HG03135 (cell line): ENCODE results near the gene DTL.

ENCODE experiments used
- ATAC-seq: cut with Tn5 transposase; IDR thresholded peaks from one replicate; pipeline ENCODE4 v1.9.1; 2021; ENCODE audit warnings: mild to moderate bottlenecking, moderate library complexity; ENCODE audit not compliant: unreplicated experiment

Gene DTL

DNA sequence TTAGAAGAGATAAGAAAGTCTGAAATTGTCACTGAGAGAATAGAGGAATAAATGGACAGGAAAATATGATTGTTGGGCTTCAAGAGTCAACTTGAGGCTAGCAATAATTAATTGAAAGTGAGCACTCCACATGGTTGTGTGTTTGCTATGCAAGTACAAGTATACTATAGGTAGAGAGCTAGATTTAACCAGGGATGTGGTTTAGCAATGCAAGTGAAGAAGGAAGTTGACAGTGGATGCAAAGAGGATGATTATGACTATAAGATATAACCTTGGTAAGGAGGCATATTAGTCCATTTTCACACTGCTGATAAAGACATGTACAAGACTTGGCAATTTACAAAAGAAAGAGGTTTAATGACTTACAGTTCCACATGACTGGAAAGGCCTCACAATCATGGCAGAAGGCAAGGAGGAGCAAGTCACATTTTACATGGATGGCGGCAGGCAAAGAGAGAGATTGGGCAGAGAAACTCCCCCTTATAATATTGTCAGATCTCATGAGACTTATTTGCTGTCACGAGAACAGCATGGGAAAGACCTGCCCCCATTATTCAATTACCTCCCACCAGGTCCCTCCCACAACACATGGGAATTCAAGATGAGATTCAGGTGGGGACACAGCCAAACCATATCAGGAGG, 47.3 kb downstream of the DTL start:
- ATAC-seq = no peak

DNA sequence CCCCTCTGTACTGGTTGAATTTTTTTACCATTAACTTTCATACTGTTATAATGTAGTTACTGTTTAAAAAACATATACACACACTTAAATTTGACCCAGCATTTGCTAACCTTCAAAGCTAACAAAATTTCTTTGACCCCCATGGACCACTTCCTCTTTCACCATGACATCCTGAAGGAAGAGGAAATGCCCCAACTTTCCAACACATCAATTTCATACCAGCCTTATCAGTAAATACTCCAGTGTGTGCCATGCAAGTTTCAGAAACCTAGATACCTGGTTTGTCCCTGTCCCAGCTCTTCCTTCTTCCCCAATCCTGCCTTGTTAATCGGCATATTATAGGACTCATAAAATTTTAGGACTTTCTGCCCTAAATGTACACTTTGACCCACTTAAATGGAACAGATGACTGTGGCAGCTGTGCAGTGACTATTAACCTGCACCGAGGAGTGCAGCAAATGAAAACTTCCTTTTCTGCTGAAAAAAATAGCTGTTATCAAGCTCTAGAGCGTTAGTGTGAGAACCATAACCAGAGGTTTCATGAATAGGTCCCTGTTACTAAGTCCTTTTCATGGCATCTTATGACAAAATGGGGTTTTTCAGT, 54.1 kb downstream of the DTL start:
- ATAC-seq = no peak

DNA sequence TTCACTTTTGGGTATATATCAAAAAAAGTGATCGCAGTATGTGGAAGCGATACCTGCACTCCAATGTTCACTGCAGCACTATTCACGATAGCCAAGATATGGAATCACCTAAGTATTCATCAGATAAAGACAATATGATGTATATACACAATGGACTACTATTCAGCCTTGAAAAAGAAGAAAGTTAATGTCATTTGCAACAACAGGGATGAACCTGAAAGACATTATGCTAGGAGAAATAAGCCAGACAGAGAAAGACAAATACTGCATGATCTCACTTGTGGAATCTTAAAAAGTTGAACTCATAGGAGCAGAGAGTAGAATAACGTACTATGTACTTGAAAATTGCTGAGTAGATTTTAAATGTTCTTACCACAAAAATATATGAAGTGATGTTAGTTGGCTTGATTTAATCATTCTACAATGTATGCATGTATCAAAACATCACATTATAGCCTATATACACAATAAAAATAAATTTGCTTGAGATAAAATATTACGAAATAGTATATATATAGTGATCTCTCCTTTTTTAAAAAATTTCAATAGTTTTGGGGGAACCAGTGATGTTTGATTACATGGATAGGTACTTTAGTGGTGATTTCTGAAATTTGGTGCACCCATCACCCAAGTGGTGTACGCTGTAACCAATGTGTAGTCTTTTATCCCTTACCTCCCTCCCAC, 56.0 kb downstream of the DTL start:
- ATAC-seq = no peak

DNA sequence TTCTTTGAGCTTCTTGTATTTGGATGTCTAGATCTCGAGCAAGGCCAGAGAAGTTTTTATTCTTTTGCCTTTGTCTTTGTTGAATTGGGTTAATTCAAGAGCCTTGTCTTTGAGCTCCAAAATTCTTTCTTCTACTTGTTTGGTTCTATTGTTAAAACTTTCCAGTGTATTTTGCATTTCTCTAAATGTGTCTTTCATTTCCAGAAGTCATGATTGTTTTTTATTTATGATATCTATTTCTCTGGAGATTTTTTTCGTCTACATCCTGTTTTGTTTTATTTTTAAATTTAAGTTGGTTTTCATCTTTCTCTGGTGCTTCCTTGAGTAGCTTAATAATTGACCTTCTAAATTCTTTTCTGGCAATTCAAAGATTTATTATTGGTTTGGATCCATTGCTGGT, 61.8 kb downstream of the DTL start:
- no peak for ATAC-seq

DNA sequence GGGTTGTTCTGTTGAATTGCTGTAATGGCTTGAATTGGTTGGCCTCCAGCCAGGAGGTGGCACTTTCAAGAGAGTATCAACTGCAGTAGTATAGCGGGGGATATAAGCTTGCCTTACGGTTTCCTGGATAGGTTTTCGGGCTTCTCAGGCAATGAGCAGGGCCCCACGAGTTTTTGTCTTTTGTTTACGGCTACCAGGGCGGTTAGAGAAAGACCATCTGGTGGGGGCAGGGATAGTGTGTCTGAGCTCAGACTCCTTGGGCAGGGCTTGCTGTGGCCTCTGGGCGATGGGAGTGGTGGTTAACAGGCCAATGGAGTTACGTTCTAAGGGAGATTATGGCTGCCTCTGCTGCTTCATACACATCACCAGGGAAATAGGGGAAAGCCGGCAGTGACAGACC, 62.8 kb downstream of the DTL start:
- no peak for ATAC-seq

DNA sequence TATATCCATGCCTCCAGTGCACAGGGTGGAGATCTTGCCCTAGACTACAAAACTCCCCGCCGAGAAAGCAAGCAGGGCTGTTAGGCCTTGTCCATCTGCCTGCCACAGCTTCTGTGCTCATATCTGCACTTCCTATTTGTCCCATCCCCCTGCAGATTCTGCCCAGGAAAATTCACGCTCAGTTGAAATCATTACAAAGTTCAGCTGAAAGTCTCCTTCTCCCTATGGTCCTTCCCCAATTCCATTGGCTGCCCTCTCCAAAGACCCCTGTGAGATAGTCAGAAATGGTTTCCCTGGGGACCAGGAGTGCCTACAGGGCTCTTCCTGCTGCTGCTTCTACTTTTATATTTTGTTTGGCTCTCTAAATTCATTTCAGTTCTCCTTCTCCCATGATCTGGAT, 63.2 kb downstream of the DTL start:
- ATAC-seq = no peak

DNA sequence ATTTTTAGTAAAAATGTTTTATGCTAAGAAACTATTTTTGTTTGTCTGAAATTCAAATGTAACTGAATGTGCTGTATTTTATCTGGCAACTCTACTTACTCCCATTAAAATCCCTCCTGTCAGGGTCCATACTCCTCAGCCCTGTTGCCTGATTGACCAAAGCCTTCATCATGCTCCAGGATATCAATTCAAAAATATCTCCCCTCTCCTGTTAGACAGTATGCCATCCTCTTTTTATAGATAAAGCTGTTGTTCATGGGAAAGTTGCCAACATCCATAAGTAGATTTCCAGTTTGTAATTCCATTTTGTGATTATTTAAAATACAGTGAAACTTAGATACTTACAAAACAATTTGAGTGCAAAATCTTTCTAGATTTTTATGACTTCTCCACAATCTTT, 65.7 kb downstream of the DTL start:
- no peak for ATAC-seq

DNA sequence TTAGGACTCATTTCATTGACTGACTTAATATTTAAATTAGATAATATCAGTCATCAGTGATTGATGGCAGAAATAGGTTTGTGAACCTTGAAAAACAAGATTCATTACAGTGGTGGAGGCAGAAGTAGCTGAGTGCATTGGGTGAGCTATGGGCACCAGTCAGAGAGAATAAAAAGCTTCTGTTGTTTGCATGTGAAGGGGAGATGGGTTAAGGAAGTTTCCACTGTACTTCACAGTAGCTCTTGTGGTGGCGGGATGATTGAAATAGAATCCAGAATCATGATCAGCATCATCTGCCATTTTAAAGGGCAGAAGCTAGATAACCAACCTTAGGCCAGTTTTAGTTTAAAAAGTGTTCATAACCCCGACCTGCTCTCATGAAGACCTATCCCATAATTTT, 66.2 kb downstream of the DTL start:
- no peak for ATAC-seq

DNA sequence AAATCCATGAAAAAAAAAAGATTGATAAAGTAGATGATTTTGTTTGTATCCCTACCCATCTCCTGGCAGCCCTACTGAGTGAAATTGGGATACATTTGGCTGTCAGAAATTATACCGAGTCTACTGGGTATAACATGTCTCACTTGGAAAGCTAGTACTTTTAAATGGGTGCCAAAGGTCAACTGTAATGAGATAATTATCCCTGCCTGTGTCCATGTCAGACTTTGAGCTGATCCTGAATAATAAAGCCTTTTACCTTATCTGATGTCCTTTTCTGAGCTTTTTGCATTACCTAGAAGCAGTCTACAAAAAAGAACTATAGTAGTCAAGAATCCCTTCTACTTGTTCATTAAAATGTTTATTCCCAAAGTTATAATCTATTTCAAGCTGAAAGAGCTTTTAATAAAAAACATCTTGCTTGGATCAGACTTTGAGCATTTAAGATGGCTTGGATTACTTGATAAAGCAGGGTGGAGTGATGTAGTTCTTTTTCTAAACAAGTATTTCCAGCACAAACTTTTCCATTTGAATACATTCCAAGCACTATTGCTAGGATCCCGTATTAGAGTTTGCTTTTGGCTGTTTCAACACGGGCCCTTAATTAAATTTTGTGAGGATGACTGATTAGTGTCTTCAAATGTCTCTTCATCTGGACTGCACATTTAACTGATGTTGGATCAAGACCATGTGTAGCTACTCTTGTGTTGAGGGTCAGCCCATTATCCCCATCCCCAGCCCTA, 69.2 kb downstream of the DTL start:
- no peak for ATAC-seq

DNA sequence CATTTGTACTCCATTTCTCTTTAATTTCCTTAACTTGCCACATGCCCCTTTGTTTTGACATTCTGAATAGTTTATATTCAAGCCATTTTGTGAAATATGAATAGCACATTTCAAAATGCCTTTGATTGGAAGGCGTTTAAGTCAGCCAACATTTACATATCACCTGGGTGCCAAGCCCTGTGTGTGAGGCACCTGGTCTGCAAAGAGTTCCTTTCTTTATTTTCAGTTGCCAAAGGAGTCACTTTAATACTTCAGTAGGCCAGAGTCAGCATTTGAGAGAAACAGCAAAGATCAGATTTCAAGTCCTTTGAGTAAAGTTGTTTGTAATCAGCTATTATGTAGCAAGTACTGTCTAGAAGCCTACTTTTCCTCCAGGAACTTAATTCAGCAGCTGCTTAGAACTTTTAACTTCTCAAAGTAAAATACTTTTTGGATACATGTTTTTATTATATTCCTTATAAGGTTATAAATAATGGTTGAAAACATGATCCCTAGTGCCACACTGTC, 70.8 kb downstream of the DTL start:
- ATAC-seq = no peak

DNA sequence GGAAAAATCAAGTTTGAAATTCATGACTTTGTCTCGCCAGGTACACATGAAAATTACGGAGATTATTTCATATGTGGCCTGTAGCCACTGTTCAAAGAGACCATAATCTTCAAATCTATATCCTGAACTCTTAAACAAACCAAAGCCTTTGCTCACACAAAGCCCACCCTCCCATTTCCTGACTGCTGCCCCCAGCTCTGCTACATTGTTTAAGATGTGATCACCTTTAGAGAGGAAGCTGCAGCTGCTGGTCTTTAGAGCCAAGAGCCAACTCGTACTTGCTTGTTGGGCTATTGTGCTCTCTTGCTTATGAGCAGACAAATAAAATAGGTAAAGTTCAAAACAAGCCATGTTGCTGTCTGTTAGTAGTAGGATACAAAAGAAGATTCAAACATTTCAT, 71.9 kb downstream of the DTL start:
- ATAC-seq = no peak

DNA sequence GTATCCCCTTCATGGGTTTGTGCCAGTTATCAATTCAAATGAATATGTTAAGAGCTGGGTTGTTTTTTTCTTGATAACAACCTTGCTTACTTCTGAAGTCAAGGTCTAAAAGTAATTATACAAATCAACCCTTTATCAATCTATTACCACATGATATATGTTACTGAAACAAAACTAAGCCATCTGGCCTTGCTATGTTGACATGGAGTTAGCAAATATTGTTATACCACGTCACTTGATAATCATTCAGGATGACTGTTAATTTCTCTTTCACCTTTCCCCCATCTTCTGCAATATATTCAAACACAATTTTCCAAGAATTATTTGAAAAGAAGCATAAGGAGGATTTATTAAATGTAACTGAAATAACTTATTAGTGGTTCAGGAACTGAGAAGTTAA, 72.6 kb downstream of the DTL start:
- no peak for ATAC-seq

DNA sequence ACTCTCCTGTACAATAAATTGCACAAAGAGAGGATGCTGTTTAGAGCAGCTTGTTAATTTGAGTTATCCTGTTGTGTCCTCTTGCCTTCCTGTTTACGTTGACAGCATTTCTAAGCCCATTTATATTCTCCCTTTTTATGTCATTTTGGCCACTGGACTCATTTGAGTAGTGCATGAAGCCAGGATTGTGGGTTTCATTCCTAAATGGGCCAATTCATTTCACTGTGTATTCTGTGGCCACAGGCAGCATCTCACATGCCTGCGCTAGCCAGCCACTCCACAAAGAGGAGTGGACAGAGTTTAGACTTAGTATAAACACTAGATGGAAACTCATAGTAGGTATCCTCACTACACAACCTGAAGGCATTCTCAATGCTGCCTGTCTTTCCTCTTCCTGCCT, 73.4 kb downstream of the DTL start:
- ATAC-seq = no peak

DNA sequence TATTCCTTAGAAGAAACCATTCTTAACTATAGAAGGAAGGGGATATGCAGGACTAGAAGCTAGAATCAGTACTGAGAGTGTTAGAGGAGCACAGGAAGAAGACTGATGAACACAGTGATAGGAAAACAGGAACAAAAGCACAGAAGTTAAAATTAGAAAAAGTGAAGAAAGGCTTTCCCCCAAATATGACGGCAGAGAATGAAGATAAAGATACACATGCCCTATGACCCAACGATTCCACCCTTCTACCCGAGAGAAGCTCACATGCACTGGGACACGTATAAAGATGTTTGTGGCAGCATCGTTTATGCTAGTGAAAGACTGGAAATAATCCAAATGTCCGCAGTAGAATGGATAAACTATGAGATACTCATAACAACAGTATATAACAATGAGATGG, 74.2 kb downstream of the DTL start:
- ATAC-seq = no peak

DNA sequence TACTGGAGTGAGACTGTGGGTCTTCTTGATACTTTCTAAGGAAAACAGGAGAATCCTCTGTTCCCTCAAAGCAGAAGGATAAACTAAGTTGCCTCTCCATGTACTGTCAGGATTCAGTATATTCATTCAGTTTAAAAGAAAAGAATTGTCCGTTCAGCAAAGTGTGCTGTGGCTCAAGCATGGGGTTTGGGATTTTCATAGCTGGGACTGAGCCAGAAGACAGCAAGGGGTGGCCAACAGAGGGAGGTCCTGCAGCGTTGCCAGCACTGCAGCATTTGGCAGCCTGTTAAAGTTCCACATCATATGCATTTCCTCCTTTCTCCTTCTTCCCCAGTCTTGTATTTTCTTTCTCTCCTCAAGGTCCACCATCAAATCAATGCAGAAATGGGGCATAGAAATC, 75.1 kb downstream of the DTL start:
- no peak for ATAC-seq

DNA sequence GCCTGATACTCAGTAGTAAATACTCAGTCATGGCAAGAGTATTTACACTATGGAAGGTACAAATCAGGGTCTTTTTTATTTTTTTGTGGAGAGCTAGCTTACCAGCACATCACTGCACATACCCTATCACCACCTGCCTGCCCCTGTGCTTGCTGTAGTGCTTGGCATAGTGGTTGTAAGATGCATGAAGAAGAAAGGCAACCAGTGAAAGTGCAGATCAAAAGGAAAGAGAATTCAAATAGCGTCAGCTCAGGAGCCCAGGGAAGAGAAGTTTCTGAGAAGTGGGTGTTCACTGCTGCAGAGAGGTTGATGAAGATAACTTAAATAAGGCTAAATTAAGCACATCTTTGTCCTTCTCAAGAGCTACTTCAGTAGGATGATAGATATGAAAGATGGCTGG, 76.0 kb downstream of the DTL start:
- ATAC-seq = no peak

DNA sequence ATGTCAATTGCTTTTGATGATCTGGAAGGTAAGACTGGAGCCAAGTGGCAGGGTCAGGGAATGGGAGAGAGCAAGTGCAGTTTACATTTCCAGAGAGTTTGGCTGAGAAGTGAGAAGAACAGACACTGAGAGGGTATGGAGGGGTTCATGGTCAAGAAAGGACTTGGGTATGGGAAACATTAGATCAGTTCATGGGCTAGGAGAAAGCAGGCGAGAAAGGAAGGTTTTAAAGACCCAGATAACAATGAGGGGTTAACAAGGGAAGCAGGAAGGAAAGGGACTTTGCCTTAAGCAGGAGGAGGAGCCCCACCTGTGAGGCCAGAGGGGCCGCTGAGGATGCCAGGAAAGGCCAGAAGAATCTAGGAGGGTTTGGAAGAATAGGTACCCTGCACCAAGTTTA, 78.2 kb downstream of the DTL start:
- no peak for ATAC-seq

DNA sequence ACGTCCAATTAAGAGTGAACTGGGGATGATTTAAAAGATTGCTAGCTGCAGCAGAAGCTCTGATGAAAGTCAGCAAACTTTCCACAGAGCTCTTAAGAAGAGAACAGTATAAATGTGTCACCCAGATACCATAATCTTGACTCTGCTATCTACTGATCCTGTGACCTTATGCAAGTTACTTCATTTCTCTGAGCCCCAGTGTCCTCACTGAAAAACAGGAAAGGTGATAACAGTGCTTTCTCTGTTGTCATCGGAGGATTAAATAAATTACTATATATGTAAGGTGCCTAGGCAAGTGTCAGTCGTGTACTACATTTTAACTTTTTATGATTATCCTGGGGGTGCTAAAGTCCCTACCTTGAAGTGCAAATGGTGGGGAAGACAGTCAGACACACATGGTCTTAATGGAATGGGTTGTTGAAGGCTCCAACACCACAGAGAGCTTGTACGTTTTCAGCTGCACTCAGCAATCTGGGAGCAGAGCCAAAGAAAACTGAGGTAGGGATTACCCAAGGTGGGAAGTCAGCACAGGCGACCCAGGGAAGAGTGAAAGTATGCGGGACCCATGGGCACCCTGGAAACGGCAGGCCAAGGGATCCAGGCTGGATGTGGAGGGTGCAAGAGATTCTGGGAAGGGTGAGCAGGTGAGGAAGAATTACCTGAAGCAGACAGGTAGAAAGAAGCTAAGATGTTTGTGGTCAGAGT, 82.8 kb downstream of the DTL start:
- ATAC-seq = no peak

DNA sequence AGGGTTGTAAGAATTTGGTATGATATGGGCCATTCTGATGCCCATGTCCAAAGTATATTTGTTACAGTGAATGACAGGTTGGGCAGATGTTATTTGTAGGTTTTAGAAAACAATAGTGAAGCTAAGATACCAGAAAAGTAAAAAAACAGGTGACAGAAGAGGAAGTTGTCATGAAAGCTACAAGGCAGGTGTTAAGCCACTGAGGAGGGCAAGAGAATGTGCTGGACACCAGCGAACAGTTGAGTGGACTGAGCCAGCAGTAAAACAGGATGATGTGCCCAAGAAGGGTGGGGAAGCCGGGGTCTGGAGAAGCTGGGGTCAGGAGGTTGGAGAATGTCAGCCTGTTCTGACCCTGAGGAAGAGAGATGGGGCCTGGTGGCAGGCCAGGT, 83.3 kb downstream of the DTL start:
- no peak for ATAC-seq

DNA sequence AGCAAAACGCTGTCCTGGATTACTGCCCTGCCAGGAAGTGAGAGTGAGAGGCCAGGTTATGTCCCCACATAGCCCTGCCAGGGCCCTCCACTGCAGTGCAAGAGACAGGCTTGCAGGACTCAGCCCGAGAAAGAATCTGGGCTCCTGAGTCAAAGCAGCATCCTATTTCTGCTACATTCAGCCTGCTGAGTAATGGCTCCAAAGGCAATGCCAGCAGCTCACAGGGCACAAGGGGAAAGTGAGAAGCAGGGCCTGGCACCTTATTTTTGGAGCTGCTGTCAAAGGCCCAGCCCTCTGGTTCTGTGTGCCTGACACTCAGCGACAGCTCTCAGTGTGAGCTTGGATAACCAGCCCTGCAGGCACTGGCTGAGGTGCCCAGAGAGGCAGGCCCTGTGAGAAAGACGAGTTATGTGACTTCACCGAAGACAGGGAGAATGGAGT, 83.9 kb downstream of the DTL start:
- ATAC-seq = no peak

DNA sequence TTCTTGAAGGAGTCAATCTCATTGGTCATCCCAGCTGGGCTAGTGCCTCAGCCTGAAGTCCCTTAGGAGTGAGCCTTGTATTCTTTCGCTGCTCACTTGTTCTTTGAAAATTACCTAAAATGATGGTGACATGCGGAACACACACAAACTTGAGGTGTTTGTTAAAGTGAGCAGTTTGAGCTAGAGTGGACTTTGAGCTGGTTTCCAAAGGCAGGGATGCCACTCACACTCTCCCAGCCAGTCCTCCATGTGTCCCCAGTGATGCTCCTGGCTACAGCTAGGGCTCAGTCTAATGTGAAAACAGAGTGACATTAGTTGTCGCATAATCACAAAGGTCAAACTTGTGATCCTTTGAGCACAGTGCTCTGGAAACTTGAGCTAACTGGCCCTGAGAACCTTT, 84.3 kb downstream of the DTL start:
- ATAC-seq = no peak
